Activated CD4-positive, alpha-beta T cell treated with anti-CD3 and anti-CD28 coated beads, Interleukin-2, Interleukin-4, amounts not matched to agents 100 ng/mL and 50 ng/mL, durations not matched to agents 16 hours and 8 hours (primary cell): ENCODE measurements around the gene VPS36.
"Not testable (repeated sequence)": the region's sequence is repeated elsewhere in the genome, so short reads cannot be mapped to it uniquely, and the experiment has no call there.

ENCODE experiments used
- DNase-seq: peaks from one replicate; pipeline ENCODE4 v3.0.0-alpha.2; 2020; ENCODE audit warnings: low spot score

VPS36 gene

GRCh38 chr13:52374873-52375411 lies 75.5 kb downstream of the VPS36 start:
- no peak for DNase-seq

- DNase-seq: no peak
Measured at GRCh38 chr13:52374389-52374788, 76.0 kb downstream of the VPS36 start.

- DNase-seq: not testable (repeated sequence)
Measured at GRCh38 chr13:52373277-52373676, 77.2 kb downstream of the VPS36 start.

GRCh38 chr13:52371736-52372247 lies 78.6 kb downstream of the VPS36 start:
- no peak for DNase-seq

GRCh38 chr13:52366291-52366690 lies 84.1 kb downstream of the VPS36 start:
- no peak for DNase-seq
